ENCODE data around the gene KIF15.
"Not testable (repeated sequence)": the region's sequence is repeated elsewhere in the genome, so short reads cannot be mapped to it uniquely, and the experiment has no call there.

The KIF15 gene

DNA sequence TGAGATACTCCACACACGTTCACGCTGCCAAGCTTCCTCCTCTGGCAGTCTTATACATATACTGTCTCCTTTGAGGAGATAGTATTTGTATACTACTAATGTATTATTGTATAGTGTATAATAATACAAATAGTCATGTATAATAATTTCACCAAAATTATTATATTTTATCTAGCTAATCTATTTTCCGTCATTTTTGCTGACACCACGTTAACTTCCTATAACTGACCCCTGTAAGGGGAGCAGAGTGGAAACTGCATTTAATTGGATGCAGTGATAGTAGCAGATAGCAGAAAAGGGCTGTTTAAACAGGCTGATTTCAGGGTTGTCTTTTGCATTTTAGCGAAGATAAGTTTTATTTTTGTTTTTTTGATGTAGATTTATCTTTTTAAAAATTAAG lies 69.6 kb downstream of the KIF15 start:
- DNase-seq, result no peak

DNA sequence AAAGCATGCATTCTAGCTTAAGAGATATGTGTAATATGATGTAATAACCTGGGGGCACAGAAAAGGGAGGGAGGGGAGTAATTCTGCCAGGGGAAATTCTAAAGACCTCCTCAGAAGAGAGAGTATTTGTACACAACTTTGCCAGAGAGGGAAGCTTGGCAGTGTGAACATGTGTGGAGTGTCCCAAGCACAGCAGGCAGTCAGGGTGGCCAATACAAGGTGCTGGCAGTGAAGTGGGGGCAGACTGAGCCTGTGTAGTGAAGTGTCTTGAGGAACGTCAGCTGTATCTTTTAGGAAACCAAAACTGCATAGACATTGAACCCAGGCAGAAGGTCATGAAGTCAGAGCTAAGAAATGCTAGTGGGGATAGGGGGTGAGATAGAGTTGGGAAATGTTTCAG lies 70.4 kb downstream of the KIF15 start:
- no peak for DNase-seq

DNA sequence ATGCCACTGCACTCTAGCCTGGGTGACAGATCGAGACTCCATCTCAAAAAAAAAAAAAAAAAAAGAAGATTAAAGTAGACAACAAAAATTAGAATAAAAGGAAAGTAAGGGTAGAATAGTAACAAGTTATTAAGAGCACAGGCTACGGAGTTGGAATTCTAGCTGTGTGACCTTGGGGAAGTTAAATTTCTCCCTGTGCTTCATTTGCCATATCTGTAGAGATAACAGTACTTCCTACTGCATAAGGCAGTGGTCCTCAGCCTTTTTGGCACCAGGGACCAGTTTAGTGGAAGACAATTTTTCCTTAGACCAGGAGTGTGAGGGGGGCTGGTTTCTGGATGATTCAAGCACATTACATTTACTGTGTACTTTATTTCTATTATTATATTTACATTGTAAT lies 71.4 kb downstream of the KIF15 start:
- DNase-seq, result no peak

DNA sequence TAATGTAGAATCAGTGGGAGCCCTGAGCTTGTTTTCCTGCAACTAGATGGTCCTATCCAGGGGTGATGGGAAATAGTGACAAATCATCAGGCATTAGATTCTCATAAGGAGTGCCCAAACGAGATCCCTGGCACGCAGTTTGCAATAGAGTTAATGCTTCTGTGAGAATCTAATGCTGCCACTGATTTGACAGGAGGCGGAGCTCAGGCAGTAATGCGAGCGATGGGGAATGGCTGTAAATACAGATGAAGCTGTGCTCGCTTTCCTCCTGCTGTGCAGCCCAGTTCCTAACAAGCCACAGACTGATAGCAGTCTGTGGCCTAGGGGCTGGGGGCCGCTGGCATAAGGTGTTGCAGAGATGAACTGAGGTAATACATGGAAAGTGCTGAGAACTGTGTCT lies 71.8 kb downstream of the KIF15 start:
- no peak for DNase-seq

DNA sequence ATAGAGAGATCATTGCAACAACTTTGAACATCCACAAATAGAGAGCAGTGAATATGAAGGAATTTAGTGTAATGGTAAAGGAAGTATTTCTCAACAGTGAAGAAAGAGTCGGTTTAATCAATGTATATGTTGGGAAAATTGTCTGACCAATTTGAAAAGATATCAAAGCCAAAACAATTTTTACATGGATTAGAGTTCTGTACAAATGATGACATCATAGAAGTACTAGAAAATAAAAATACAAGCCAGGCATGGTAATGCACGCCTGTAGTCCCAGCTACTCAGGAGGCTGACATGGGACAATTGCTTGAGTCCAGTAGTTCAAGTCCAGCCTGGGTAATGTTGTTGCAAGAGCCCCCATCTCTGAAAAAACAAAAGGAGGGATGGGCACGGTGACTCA lies 74.1 kb downstream of the KIF15 start:
- DNase-seq, result no peak

DNA sequence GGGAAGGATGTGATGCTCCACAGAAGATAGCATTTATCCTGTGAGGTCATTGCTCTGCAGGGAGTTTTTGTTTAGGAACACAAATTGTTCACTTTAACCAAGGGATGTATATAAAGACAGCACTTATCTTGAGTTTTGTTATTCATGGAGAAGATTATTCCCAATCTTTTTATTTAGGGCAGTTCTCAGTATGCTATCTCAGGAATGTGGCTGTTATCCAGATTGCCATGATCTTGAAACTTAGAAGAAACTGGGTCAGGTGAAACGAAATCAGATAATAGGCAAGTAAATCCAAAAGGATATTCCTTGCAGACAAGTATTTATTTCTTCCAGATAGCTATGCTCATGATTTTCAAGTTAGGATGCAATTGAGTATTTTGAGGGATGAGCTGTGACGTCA lies 80.8 kb downstream of the KIF15 start:
- no peak for DNase-seq

DNA sequence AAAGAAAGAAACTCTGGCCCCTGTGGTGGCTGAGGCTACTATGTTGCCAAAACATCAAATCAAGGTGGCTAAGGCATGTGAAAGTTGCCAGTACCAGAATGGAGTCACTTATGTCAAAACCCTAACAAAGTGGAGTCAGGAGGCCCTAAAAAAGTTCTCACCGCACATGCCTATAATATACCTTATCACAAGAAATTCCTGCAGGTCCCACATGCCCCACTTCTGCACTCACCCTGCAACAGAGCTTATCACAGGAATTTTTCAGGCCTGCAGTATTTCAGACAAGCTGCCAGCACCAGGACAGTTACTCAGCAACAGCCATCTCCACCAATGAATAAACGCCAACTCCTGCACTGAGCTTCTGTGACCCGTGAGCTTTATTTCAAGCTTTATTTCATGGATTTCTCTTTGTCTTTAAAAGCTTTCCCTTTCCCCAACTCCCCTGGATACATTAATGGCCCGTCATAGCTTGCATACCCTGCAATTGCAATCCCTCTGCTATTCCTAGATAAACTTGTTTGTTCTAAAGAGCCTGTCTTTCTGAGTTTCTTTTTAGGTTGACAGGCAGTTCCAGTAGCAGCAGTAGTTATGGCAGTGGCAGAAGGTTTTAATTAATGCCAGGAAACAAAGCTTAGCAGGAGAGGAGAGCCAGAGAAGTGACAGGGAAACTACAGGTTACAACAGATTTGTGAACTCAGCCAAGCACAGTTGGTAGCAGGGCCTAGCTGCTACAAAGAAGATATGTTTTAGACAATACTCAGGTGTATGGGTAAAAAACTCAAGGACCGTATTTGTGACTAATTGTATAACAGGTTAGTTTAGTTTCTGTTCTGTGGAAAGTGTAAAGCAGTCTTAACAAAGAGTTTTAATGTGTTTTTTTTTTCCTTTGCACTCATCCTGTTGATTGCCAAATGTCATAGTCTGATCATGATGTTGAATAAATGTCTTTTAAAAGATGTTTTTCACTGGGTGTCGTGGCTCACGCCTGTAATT lies 84.2 kb downstream of the KIF15 start:
- peak; percentile 24 for DNase-seq

DNA sequence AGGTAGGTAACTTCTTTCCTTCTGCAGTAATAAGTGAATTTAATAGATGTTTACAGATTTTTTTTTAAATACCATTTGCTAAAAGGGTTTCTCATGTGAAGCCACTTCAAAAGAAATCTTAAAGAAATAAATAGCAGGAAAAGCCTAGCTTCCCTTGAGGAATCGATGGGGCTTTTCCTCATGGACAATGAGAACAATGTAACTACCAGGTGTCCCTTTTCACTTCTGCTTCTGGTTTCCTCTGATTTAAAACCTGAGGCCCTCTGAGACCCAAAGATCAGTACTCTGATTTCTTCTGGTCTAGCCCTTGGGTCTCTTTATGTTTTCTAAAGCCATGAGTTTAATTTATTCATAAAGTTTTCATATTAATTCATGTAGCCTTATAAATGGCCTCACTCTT lies 87.0 kb downstream of the KIF15 start:
- no peak for DNase-seq

DNA sequence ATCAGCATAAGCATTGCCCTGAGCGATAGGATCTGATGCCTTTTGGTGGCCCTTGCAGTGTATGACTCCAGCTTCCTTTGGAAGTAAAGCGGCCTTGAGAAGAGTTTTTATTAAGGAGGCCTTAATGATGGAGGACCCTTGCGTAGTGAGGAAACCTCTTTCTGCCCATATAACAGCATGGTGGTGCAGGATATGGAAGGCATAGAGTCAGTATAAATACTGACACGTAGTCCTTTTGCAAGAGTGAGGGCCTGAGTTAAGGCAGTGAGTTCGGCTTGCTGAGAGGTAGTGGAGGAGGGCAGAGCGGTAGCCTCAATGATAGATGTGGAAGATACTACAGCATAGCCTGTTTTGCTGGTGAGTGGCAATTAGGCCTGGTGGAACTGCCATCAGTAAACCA lies 95.1 kb downstream of the KIF15 start:
- not testable (repeated sequence) for DNase-seq

DNA sequence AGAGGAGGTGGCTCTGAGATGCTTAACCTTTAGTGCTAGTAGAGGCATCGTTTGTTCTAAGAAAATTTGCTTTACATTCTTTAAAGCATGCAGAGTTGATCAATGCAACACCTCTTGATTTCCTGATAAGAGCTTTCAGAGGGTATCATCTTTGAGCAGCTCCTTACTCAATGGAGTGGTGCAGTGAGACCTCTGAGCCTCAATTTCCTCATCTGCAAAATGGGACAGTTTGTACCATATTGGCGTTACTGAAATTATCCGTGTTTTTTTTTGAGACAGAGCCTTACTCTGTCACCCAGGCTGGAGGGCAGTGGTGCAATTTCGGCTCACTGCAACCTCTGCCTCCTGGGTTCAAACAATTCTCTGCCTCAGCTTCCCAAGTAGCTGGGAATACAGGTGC lies 98.5 kb downstream of the KIF15 start:
- DNase-seq, result no peak

DNA sequence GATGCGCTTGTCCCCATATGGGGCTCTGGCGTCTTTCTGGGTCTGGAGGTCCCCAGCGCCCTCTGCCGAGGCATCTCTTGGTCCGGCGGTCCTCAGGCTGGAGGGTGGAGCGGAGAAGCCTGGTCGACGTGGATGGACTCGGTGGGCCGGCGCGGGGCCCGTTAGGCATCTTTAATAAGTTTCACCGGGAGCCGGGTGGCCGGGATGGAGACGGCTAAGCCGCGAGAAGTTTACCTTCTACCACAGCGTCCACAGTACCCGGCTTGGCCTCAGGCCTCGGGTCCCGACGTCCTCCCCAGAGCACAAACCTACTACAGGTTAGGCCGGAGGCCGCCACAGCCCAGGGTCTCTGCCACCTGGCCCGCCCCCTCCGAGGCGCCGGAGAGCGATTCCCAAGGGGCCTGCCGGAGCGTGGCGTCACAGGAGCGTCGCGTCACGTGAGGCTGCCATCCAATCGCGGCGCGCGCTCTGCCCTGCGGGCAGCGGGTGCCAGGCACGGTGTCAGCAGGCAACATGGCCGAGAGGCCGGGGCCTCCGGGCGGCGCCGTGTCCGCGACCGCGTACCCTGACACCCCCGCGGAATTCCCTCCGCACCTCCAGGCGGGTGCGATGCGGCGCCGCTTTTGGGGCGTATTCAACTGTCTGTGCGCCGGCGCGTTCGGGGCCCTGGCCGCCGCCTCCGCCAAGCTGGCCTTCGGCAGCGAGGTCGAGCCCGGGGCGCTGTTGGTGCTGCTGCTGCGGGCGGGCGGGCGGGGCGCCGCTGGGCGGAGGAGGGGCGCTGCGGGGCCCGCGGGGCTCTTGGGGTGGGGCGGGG lies 100.0 kb downstream of the KIF15 start, which contains the start of gene TMEM42:
TSS of gene TMEM42 (plus strand) at position 501 of the 814 bp plus-strand sequence. CDS start at position 514, 13 bp downstream.
- peak; percentile 88 for DNase-seq

DNA sequence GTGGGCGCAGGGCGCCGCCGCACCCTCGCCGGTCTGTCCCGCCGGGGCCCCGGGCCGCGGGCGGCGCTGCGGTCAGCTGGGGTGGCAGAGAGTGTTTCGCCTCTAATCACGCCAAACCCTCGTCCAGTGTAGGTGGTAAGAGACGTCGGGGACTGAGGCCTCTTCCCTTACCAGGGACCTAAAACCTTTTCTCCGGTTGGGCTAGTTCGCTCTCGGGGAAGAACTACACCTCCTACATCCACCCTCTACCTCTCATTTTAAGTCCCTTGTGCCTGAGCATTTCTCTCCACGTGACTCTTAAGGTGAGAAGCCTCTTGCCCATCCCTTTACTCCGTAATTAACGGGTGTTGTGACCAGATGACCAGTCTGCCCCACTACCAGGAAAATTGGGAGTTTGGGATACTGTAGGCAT lies 100.6 kb downstream of the KIF15 start:
- DNase-seq, result no peak

DNA sequence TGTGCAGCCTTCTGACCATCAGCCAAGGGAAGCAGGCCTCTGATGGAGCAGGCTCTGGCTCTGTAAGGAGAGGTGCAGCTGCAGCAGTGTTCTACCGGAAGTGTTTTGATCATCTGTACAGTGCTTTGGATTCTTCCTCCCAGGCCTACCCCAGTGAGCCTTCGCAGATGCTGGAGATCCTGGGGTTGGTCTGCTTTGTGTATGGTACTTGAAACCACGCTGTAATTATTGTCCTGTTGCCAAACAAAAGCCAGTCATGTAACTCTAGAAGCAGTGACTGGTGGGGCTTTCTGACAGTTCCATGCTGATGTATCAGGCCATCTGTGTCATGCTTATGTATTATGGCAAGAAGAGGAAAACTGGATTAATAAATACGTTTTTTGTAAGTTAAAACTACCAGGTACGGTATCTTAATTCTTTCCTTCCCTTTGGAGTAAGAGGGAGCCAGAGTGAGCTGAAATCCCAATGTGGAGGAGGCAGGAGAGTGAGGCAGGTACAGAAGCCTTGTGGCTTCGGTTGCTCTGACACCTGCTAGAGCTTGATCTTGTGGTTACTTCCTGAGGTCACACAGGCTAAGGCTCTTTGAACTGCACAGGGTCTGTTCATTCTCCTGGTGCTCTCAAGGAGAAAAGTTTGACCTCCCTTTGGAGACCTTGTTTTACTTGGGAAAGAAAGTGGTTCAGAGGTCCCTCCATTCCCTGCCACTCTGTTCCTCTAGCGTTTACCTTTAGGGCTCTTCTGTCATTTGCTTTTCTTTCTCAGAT lies 103.9 kb downstream of the KIF15 start:
- no peak for DNase-seq

DNA sequence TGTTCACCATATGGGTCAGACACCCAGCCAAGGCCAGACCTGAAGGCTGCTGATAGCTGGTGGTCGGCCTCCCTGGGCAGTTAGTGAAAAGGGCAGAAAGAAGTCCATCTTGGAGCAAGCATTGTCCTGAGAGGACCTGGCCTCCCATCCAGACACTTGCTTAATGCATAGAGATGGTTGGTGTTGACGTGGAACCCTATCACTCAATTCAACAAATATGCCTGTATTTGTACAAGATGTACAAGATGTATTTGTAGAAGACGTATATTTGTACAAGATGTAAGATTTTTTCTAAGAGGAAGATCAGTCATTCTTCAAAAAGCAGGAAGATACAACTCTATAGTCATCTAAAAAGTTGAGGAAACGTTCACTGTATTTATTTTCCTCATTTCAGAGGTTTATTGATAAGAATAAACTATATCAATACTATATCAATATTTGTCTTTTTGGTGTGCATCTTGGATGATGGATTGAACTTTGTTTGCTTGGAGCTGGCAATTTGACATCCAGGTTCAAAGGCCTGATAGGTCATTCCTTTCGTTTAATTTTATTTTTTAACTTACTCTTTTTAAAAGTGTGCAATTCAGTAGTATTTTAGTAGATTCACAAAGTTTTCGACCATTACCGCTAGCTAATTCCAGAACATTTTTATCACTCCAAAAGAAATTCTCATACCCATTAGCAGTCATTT lies 106.0 kb downstream of the KIF15 start:
- no peak for DNase-seq

DNA sequence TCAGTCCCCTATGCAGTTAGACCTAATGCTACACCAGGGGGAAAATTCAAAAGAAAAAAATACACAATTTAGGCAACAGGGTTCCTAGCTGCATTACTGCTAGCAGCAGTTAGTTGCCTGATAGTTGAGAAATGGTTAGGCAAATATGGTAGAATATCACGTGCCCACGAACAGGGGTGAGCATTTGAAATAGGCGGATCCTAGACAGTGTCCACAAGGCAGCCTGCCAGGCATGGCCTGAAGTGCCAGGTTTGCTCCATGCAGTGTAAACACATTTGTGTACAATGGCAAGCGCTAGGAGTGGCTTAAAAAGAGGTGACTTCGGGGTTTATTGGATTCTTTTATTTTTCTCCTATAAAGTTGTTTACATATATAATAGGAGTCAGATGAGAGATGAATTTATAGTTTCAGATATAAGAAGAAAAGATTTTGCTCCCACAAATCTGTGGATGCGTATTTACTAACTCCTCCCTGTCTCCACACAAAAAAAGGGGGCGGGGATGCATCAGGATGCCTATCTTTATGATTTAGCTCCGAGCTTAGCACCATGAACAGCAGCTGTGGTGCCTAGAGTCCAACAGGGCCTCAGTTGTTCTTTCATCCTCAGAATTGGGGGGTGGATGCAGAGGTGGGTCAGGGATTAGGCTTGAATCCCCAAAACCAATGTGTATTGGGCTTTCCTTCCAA lies 108.9 kb downstream of the KIF15 start:
- DNase-seq, result no peak

DNA sequence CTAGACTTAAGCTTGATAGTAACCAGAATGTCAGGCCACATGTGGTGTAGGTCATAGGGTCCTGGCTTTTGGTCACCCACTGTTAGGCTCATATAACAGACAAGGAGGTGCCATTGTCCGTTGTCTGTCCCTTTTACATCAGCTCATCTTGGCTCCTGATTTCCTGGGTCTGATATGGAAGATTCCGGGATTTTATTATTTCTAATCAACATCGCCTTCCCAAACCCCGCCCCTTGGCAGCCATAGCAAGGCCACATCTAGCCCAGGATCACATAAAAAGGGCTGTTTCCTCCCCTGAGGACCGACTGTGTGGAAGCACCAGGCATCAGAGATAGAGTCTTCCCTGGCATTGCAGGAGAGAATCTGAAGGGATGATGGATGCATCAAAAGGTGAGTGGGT lies 112.7 kb downstream of the KIF15 start, which contains the start of gene TGM4:
TSS of gene TGM4 (plus strand) at position 301 of the 400 bp plus-strand sequence. CDS start at position 372, 71 bp downstream.
- no peak for DNase-seq

DNA sequence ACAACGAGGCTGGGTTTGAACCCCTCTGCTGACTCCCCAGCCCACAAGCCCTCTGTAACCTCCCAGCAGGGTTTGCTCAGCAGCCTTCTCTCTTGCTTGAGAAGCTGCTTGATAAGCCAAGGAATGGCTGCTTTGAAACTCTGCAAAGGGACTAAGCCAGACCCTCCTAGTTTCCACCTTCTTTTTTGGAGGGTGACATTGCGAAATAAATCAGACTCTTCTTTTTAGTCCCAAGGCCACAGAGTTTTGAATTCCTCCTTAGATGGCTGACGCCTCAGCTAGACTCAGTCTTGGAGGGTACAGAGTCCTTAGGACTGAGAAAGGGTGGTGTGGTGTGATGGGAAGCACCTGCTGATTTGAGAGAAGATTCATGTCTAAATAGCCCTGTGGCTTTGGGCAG lies 114.0 kb downstream of the KIF15 start:
- no peak for DNase-seq

DNA sequence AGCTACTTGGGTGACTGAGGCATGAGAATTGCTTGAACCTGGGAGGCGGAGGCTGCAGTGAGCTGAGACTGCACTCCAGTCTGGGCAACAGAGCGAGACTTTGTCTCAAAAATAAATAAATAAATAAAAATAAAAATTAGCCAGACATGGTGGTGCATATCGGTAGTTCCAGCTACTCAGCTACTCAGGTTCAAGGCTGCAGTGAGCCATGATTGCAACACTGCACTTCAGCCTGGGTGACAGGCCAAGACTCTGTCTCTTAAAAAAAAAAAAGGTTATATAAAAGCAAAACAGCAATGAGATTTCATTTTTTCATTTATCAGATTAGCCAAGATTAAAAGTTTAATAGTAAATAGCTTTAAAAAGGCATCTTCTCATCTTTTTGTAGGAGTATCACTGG lies 115.7 kb downstream of the KIF15 start:
- no peak for DNase-seq

DNA sequence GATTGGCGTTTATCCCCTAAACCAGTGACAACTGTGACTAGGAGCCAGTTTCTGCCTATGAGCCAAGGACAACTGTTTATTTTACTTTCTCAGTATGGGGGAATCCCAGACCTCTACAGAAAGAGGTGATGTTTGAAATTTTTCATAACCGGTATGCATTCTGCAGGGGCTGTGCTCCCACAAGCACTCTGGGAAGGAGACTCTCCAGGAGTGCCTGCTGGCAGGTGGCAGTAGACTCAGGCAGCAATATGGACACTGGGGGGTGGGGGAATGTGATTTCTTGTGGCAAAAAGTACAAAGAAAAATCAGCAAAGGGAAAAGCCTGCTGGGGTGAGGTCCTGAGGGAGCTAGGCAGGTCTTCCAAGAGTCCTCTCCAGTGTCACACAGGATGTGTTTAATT lies 118.7 kb downstream of the KIF15 start:
- no peak for DNase-seq

DNA sequence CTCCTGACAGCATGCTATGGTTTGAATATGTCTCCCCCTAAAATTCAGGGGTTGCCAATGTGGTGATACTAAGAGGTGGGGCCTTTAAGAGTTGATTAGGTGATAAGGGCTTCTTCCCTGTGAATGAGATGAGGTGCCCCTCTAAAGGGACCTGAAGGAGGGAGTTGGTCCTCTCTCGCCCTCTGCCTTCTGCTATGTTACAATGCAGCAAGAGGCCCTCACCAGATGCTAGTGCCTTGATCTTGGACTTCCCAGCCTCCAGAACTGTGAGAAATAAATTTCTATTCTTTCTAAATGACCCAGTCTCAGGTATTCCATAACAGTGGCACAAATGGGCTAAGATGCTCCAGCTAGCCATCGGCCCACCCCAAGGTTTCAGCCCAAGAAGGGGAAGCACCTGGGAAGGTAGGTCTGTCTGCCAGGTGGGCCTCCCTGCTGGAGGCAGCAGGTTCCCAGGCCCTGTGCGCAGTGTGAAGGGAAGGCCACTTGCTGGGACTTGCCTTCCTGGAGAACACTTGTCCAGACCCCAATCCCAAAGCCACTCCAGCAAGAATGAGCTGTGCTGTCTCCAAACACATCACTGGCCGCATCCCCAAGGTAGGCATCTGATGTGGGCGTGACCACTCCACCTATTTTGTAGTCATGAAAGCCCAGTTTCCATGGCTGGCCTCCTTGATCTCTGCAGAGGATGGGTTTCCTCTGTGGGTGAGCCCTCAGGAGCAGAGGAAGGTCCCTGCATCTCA lies 121.8 kb downstream of the KIF15 start:
- DNase-seq, result no peak

DNA sequence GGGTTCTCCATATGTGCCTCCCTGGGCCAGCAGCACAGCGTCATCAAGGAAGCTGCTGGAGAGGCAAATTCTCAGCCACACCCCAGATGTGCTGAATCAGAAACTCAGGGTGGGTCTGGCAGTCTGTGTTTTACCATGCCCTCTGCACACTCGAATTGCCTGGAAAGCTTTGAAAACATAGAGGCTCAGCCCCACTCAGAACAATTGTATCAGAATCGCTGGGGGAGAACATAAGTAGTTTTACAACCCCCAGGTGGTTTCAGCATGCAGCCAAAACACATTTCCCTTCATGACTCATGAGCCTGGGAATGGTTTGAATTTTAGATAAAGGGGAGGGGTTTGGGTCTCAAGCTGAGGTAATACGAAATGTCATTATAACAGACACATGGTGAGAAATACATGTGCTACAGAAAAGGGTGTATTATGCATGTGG lies 122.4 kb downstream of the KIF15 start:
- peak; percentile 98 for DNase-seq
